ENCODE results near the gene GIT1.

The GIT1 gene

GRCh38 chr17:29578626-29579485 lies 10.6 kb downstream of the GIT1 start:
- Histone ChIP-seq H2AFZ (ENCODE audit: low read length) (no peak overlapping the region), H3K36me3 (ENCODE audit: insufficient read depth, low read length) (peaks cover 81% of the 10 kb centered on the region), H3K4me3 (ENCODE audit: low read depth, low read length, poor library complexity, severe bottlenecking) (no peak overlapping the region), H3F3A (ENCODE audit: insufficient read depth, low read length) (no peaks in the 10 kb centered on the region), H3K9me3 (ENCODE audit: low read length) (no peaks in the 10 kb centered on the region), H3K4me1 (ENCODE audit: insufficient read depth, low read length, severe bottlenecking) (peaks cover 6% of the 10 kb centered on the region), H3K4me2 (ENCODE audit: low read length) (no peak overlapping the region), H3K27me3 (ENCODE audit: insufficient read depth, low read length) (no peaks in the 10 kb centered on the region), H3K9ac (ENCODE audit: low read length) (no peak overlapping the region), H3K79me2 (ENCODE audit: insufficient read depth, low read length) (no peaks in the 10 kb centered on the region), H3K9me2 (ENCODE audit: low read depth, low read length) (no peaks in the 10 kb centered on the region), H4K20me1 (ENCODE audit: insufficient read depth, low read length) (no peaks in the 10 kb centered on the region), H3K27ac (ENCODE audit: low read depth, low read length, poor library complexity, severe bottlenecking) (no peak overlapping the region)
- TF ChIP-seq, protein P1, sequence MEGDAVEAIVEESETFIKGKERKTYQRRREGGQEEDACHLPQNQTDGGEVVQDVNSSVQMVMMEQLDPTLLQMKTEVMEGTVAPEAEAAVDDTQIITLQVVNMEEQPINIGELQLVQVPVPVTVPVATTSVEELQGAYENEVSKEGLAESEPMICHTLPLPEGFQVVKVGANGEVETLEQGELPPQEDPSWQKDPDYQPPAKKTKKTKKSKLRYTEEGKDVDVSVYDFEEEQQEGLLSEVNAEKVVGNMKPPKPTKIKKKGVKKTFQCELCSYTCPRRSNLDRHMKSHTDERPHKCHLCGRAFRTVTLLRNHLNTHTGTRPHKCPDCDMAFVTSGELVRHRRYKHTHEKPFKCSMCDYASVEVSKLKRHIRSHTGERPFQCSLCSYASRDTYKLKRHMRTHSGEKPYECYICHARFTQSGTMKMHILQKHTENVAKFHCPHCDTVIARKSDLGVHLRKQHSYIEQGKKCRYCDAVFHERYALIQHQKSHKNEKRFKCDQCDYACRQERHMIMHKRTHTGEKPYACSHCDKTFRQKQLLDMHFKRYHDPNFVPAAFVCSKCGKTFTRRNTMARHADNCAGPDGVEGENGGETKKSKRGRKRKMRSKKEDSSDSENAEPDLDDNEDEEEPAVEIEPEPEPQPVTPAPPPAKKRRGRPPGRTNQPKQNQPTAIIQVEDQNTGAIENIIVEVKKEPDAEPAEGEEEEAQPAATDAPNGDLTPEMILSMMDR (IDR thresholded peaks at IDR 0.05; ENCODE audit: low read length) = no peak
- no peak for TF ChIP-seq EZH2 (IDR thresholded peaks at IDR 0.05; ENCODE audit: borderline replicate concordance, low read length)

- no peak overlapping the region for H3K27ac ChIP-seq (ENCODE audit: low read depth, low read length, poor library complexity, severe bottlenecking)
- TF ChIP-seq, protein P1 (IDR thresholded peaks at IDR 0.05; ENCODE audit: low read length) = no peak
- no peak for TF ChIP-seq EZH2 (IDR thresholded peaks at IDR 0.05; ENCODE audit: borderline replicate concordance, low read length)
- H3K79me2 ChIP-seq (ENCODE audit: insufficient read depth, low read length) = no peaks in the 10 kb centered on the region
Measured at GRCh38 chr17:29577385-29578211, 11.8 kb downstream of the GIT1 start.

DNA sequence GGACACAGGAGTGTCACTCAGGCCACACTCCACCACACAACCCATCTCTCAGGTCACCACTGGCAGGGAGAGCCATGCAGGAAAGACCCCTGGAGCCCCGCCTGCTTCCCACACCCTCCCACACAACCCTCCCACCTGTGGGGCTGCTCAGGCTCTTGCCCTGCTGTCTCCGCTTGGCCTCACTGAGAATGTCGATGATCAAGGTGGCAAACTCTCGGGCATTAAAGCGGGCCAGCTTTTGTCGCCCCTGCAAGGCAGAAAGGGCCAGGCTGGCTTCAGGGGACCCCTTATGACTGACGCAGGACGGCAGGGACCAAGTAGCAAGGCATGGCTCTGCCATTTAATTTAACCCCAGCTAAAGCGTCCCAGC lies 12.5 kb downstream of the GIT1 start:
- no peak overlapping the region for H3K4me3 ChIP-seq (ENCODE audit: low read depth, low read length, poor library complexity, severe bottlenecking)
- TF ChIP-seq EZH2 (IDR thresholded peaks at IDR 0.05; ENCODE audit: borderline replicate concordance, low read length) = no peak
- TF ChIP-seq, protein P1 (IDR thresholded peaks at IDR 0.05; ENCODE audit: low read length) = no peak
- no peaks in the 10 kb centered on the region for H3K27me3 ChIP-seq (ENCODE audit: insufficient read depth, low read length)
- no peak overlapping the region for H2AFZ ChIP-seq (ENCODE audit: low read length)
- peaks cover 12% of the 10 kb centered on the region for H3K4me1 ChIP-seq (ENCODE audit: insufficient read depth, low read length, severe bottlenecking)
- H3K79me2 ChIP-seq (ENCODE audit: insufficient read depth, low read length) = no peaks in the 10 kb centered on the region
- H3K27ac ChIP-seq (ENCODE audit: low read depth, low read length, poor library complexity, severe bottlenecking) = no peak overlapping the region
- H3K36me3 ChIP-seq (ENCODE audit: insufficient read depth, low read length) = peaks cover 74% of the 10 kb centered on the region; the same call in 1 of the 2 replicates
- no peak overlapping the region for H3K9ac ChIP-seq (ENCODE audit: low read length)
- H3K9me2 ChIP-seq (ENCODE audit: low read depth, low read length) = no peaks in the 10 kb centered on the region
- no peak overlapping the region for H3K4me2 ChIP-seq (ENCODE audit: low read length)
- H4K20me1 ChIP-seq (ENCODE audit: insufficient read depth, low read length) = no peaks in the 10 kb centered on the region
- H3F3A ChIP-seq (ENCODE audit: insufficient read depth, low read length) = no peaks in the 10 kb centered on the region
- H3K9me3 ChIP-seq (ENCODE audit: low read length) = no peaks in the 10 kb centered on the region

More at GRCh38 chr17:29577385-29578211, 11.8 kb downstream of the GIT1 start:
- Histone ChIP-seq H3K4me1 (ENCODE audit: insufficient read depth, low read length, severe bottlenecking) (peaks cover 12% of the 10 kb centered on the region), H4K20me1 (ENCODE audit: insufficient read depth, low read length) (no peaks in the 10 kb centered on the region), H3K9ac (ENCODE audit: low read length) (no peak overlapping the region), H3K4me2 (ENCODE audit: low read length) (no peak overlapping the region), H3K9me3 (ENCODE audit: low read length) (no peaks in the 10 kb centered on the region), H3K4me3 (ENCODE audit: low read depth, low read length, poor library complexity, severe bottlenecking) (no peak overlapping the region), H3K27me3 (ENCODE audit: insufficient read depth, low read length) (no peaks in the 10 kb centered on the region), H3K36me3 (ENCODE audit: insufficient read depth, low read length) (peaks cover 79% of the 10 kb centered on the region; the same call in 1 of the 2 replicates), H2AFZ (ENCODE audit: low read length) (no peak overlapping the region), H3F3A (ENCODE audit: insufficient read depth, low read length) (no peaks in the 10 kb centered on the region), H3K9me2 (ENCODE audit: low read depth, low read length) (no peaks in the 10 kb centered on the region)
